GM21367 (cell line): Measurements from ENCODE around the gene DCLRE1B.
"Not testable (repeated sequence)": the region's sequence is repeated elsewhere in the genome, so short reads cannot be mapped to it uniquely, and the experiment has no call there.

Experiments
- ATAC-seq: cut with Tn5 transposase; IDR thresholded peaks from one replicate; pipeline ENCODE4 v1.9.1; 2021; ENCODE audit not compliant: unreplicated experiment

DCLRE1B gene

DNA sequence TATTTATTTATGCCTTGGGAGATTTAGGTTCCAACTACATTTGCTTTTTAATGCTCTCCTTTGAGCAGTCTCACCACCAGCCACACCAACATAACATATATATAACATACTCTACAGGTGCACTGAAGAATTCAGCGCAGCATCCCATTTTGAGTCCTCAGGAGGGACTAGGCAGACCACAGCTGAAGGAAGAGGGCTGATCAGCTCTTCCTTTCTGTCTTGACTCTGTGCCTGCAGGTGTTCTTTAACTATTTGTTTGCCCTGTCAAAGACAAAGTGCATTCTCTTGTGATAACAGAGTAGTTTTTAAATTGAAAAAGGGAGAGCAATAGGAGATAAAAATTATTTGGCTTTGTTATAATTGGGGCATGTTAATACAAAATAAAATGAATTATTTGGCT, 41.0 kb downstream of the DCLRE1B start:
- no peak for ATAC-seq

DNA sequence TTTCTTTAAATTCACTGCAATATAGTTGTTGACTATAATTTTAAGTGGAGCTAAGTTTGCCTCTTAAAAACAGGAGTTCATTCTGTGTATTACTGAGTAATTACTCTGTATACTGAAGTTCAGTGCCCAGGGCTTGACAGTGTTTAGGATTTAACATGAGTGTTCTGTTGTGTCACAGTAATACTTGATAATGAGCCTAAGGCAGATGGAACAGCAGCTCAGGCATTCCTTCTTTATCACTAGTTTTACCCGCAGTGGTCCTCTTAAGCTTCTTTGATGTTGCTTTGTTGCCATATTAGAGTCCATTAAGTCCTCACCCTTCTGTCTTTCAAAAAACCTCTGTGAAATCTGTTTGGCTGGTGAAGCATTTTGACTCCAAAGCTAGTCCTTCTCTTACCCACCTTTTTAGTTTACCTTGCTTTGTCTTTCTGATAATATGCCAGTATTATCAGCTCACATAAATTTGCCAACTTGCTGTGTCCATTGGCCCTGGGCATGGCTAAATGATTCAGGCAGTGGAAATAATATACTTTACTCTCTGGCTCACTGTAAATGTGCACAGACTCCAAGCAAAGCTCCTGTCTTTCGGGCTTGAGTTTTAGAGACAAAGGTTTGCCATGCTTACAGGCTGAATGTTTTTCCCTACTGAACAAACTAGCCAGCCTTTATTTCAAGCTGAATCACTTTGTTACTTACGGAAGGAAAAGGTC, 41.7 kb downstream of the DCLRE1B start:
- ATAC-seq, result no peak

- no peak for ATAC-seq
These were observed 42.4 kb downstream of the DCLRE1B start for GRCh38 chr1:113947388-113948107.

GRCh38 chr1:113948151-113948550, 43.0 kb downstream of the DCLRE1B start:
- not testable (repeated sequence) for ATAC-seq

DNA sequence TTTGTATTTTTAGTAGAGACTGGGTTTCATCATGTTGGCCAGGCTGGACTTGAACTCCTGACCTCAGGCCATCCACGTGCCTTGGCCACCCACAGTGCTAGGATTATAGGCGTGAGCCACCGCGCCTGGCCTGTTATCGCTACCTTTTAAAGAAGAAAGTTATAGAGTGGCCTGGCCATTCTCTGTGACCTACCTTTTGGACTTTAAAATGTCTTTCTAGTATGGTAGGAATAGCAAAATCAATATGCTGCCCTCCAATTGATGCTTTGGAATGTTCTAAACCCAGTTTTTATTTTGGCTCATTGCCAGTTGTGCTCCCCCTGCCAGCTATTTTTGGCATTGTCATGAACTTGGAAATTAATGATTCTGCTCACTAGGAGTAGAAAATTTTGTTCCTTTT, 43.9 kb downstream of the DCLRE1B start:
- ATAC-seq, result no peak

DNA sequence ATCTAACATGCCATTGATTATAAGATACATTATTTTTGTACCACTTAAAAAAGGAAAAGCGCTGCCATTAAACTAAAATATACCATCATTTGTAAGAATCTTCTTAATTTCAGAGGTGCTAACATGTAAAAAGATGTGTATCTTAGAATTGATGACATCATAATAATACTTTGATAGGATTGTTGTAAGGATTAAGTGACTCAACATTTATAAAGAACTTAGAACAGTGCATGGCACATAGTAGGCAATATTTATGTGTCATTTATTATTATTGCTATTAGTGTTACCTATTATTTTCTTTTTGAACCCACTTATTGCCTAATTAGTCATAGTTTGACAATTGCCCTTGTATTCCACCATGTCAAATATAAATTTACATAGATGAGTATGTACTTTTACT, 45.8 kb downstream of the DCLRE1B start:
- ATAC-seq, result no peak

GRCh38 chr1:113951719-113952118, 46.6 kb downstream of the DCLRE1B start:
- ATAC-seq, result no peak

DNA sequence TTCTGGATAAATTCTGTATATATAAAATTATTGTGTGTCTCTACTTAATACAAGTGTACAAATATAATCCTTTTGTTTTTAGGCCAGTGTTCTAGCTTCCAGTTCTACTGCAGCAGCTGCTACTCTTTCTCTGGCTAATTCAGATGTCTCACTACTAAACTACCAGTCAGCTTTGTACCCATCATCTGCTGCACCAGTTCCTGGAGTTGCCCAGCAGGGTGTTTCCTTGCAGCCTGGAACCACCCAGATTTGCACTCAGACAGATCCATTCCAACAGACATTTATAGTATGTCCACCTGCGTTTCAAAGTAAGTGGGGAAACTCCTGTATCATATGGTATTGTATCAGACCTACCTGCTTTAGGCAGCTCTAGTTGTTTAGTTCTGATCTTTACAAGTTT, 52.9 kb downstream of the DCLRE1B start:
- no peak for ATAC-seq

GRCh38 chr1:113958691-113959090, 53.6 kb downstream of the DCLRE1B start:
- no peak for ATAC-seq

DNA sequence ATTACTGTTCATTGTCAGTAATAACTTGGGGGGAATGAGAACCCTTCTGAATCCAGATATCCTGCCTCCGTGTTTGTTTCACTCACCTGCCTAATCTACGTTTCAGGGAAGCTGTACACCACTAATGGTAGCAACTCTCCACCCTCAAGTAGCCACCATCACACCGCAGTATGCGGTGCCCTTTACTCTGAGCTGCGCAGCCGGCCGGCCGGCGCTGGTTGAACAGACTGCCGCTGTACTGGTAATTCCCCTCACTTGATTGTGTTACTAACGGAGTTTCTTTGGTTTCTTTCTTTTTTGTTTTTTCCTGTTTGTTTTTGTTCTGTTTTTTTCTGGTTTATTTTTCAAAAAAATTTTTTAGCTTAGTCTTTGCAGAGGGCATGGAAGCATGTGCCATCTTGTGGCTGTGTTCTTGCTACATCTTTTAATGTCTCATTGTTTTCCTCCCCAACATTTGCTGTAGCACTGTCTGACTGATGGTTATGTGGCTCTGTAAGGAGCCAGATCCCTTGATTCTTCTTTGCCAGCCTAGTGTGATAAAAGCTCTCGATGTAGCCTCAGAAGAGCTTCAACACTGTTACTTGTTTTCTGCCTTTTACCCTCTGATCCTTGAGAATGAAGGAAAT, 58.3 kb downstream of the DCLRE1B start:
- ATAC-seq, result no peak
